ENCODE results near the gene SEC24B. TPM values are rescaled to one million over a fixed set of nuclear protein-coding genes. Genes with fewer than 3 reads are reported as not detected.
A peak's percentile ranks its signal among the peaks of the same experiment; 100 is the strongest.

Gene SEC24B
- total RNA-seq, 1 donor from 2014 or later: 36.1 TPM

- DNase-seq: no peak
- ATAC-seq (ENCODE audit: low read depth): no peak
- POLR2A ChIA-PET: no interaction called here
- TF ChIP-seq CTCF (IDR thresholded peaks at IDR 0.05): no peak
- CTCF ChIA-PET: interaction anchor here (0.9 kb wide), 1 partner anchor 12 kb away, joined by 3 read pairs; no protein-coding TSS in a partner anchor
- Mint-ChIP-seq H3K4me1 (peaks cover 13% of the 10 kb centered on the region), H3K36me3 (ENCODE audit: low read depth) (peaks cover 27% of the 10 kb centered on the region), H3K9me3 (peaks cover 3% of the 10 kb centered on the region), H3K27me3 (no peaks in the 10 kb centered on the region), H3K27ac (no peak overlapping the region), H3K4me3 (no peak overlapping the region)
- intact Hi-C loops (cut with micrococcal nuclease): no loop called here
Observed at GRCh38 chr4:109547394-109547793, 113.8 kb downstream of the SEC24B start.

GRCh38 chr4:109548655-109549054, 115.0 kb downstream of the SEC24B start:
- POLR2A ChIA-PET: interaction anchor here (0.6 kb wide), 1 partner anchor 266 kb away, joined by 4 read pairs; no protein-coding TSS in a partner anchor
- ATAC-seq (ENCODE audit: low read depth) (no peak), DNase-seq (no peak)
- peak overlapping the region; percentile 57 for H3K27ac Mint-ChIP-seq
- intact Hi-C loops (cut with micrococcal nuclease): no loop called here
- peaks cover 3% of the 10 kb centered on the region for H3K9me3 Mint-ChIP-seq
- CTCF ChIA-PET: no interaction called here
- no peak overlapping the region for H3K4me3 Mint-ChIP-seq
- no peaks in the 10 kb centered on the region for H3K27me3 Mint-ChIP-seq
- TF ChIP-seq CTCF (IDR thresholded peaks at IDR 0.05): no peak
- H3K36me3 Mint-ChIP-seq (ENCODE audit: low read depth): peaks cover 16% of the 10 kb centered on the region
- peaks cover 13% of the 10 kb centered on the region for H3K4me1 Mint-ChIP-seq

DNA sequence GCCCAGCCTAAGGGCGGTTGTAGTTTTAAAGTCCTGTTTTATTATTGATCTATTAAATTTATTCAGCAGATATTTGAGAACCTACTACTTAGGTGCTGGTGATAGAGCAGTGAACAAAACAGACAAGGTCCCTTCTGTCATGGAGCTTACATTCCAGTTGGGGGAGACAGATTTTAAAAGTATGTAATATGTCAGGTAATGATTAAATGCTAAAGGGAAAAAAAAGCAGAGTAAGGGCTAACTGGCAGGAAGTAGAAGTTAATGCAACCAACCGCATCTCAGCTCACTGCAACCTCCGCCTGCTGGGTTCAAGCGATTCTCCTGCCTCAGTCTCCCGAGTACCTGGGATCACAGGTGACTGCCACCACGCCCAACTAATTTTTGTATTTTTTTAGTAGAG, 118.6 kb downstream of the SEC24B start:
- intact Hi-C loops (cut with micrococcal nuclease): no loop called here
- CTCF ChIA-PET: no interaction called here
- H3K4me1 Mint-ChIP-seq: peaks cover 15% of the 10 kb centered on the region
- no peak for DNase-seq
- H3K4me3 Mint-ChIP-seq: no peak overlapping the region
- TF ChIP-seq CTCF (IDR thresholded peaks at IDR 0.05): no peak
- POLR2A ChIA-PET: no interaction called here
- H3K27ac Mint-ChIP-seq: no peak overlapping the region
- no peaks in the 10 kb centered on the region for H3K27me3 Mint-ChIP-seq
- no peak for ATAC-seq (ENCODE audit: low read depth)
- peaks cover 3% of the 10 kb centered on the region for H3K9me3 Mint-ChIP-seq
- H3K36me3 Mint-ChIP-seq (ENCODE audit: low read depth): peaks cover 9% of the 10 kb centered on the region

DNA sequence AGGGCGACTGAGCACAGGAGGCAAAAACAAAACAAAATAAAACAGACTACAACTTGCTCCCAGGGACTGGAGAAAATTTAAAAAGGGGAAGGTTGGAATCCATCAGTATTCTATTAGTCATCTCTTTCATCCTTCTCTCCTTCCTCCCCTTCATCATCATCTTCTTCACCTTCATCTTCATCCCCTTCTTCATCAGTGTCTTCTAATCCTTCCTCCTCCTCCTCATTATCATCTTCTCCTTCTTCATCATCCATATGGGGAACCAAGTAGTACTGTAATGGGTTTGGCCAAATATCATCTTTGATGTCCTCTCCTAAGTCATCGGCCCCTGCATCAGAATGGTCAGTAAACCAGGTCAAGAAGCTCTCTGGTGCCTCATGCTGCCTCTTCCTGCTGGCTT, 119.5 kb downstream of the SEC24B start:
- H3K4me1 Mint-ChIP-seq: peaks cover 11% of the 10 kb centered on the region
- H3K4me3 Mint-ChIP-seq: no peak overlapping the region
- intact Hi-C loops (cut with micrococcal nuclease): no loop called here
- no peaks in the 10 kb centered on the region for H3K27me3 Mint-ChIP-seq
- no peak for DNase-seq
- ChIA-PET CTCF (no interaction called here), POLR2A (no interaction called here)
- H3K9me3 Mint-ChIP-seq: peaks cover 3% of the 10 kb centered on the region
- ATAC-seq (ENCODE audit: low read depth): no peak
- no peak for TF ChIP-seq CTCF (IDR thresholded peaks at IDR 0.05)
- H3K27ac Mint-ChIP-seq: no peak overlapping the region
- H3K36me3 Mint-ChIP-seq (ENCODE audit: low read depth): peaks cover 7% of the 10 kb centered on the region

DNA sequence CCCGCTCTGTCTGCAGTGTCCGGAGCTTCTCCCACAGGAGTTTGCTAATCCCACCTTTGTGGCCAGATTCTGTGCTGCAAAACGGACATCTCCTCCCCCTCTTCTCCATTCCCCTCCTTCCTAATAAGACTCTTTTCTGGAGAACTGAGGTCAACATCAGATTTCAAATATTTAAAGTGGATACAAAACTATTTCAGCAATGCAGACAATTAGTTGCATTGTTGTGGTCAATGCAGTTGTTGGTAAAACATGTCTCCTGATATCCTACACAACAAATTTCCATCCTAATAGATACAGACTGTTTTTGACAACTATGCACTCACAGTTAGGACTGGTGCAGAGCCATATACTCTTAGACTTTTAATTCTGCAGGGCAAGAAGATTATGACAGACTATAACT, 121.4 kb downstream of the SEC24B start:
- TF ChIP-seq CTCF (IDR thresholded peaks at IDR 0.05): no peak
- CTCF ChIA-PET: no interaction called here
- intact Hi-C loops (cut with micrococcal nuclease): no loop called here
- H3K9me3 Mint-ChIP-seq: no peaks in the 10 kb centered on the region
- H3K4me3 Mint-ChIP-seq: no peak overlapping the region
- POLR2A ChIA-PET: no interaction called here
- peaks cover 12% of the 10 kb centered on the region for H3K4me1 Mint-ChIP-seq
- ATAC-seq (ENCODE audit: low read depth): no peak
- DNase-seq: no peak
- no peaks in the 10 kb centered on the region for H3K36me3 Mint-ChIP-seq (ENCODE audit: low read depth)
- no peaks in the 10 kb centered on the region for H3K27me3 Mint-ChIP-seq
- no peak overlapping the region for H3K27ac Mint-ChIP-seq
